Neural cell (in vitro differentiated cells): ENCODE measurements around the gene STAT4. TPM values are rescaled to one million over a fixed set of nuclear protein-coding genes. Genes with fewer than 3 reads are reported as not detected.

ENCODE experiments used
- H2AFZ ChIP-seq: fragments of 200-600, 300-800 bp; sonication (generic), shearing (Covaris generic); 2 replicates; pipeline ENCODE4 v1.6.0; 2014; ENCODE audit warnings: low read depth, mild to moderate bottlenecking, antibody characterized with exemption, low read length, moderate library complexity
- H3F3A ChIP-seq: fragments of 200-600 bp; shearing (Covaris generic); 2 replicates; pipeline ENCODE4 v1.6.1; 2016; ENCODE audit warnings: mild to moderate bottlenecking, moderate library complexity, mixed read lengths, antibody characterized with exemption, low read length; ENCODE audit not compliant: insufficient read depth, poor library complexity, severe bottlenecking
- H3K27ac ChIP-seq: fragments of 200-600, 300-800 bp; sonication (generic), shearing (Covaris generic); 2 replicates; pipeline ENCODE4 v1.5.1; 2014; ENCODE audit warnings: mild to moderate bottlenecking, low read length, moderate library complexity
- H3K27me3 ChIP-seq: fragments of 300-800, 200-600 bp; sonication (generic), shearing (Covaris generic); 2 replicates; pipeline ENCODE4 v1.6.0; 2014; ENCODE audit warnings: mild to moderate bottlenecking, low read depth, low read length, moderate library complexity; ENCODE audit not compliant: insufficient read depth
- H3K36me3 ChIP-seq: fragments of 300-800, 200-600 bp; sonication (generic), shearing (Covaris generic); 2 replicates; pipeline ENCODE4 v1.5.1; 2014; ENCODE audit warnings: mild to moderate bottlenecking, antibody characterized with exemption, low read length, moderate library complexity; ENCODE audit not compliant: insufficient read depth
- H3K4me2 ChIP-seq: fragments of 300-800, 200-600 bp; sonication (generic), shearing (Covaris generic); 2 replicates; pipeline ENCODE4 v1.6.0; 2014; ENCODE audit warnings: mild to moderate bottlenecking, low read length
- H3K4me3 ChIP-seq: fragments of 300-800, 200-600 bp; sonication (generic), shearing (Covaris generic); 2 replicates; pipeline ENCODE4 v1.5.1; 2014; ENCODE audit warnings: mild to moderate bottlenecking, low read length, moderate library complexity
- H3K79me2 ChIP-seq: fragments of 200-600 bp; shearing (Covaris generic); replicated peaks from 2 replicates; pipeline ENCODE4 v1.6.0; 2014; ENCODE audit warnings: mild to moderate bottlenecking, low read length, moderate library complexity; ENCODE audit not compliant: insufficient read depth
- H3K9ac ChIP-seq: fragments of 300-800, 200-600 bp; sonication (generic), shearing (Covaris generic); 2 replicates; pipeline ENCODE4 v1.6.1; 2016; ENCODE audit warnings: mild to moderate bottlenecking, low read length, mixed read lengths
- H3K9me2 ChIP-seq: fragments of 200-600 bp; shearing (Covaris generic); 2 replicates; pipeline ENCODE4 v1.6.1; 2016; ENCODE audit warnings: mild to moderate bottlenecking, low read length, mixed read lengths; ENCODE audit not compliant: insufficient read depth
- H3K9me3 ChIP-seq: fragments of 200-600, 300-800 bp; sonication (generic), shearing (Covaris generic); 2 replicates; pipeline ENCODE4 v1.6.1; 2016; ENCODE audit warnings: mild to moderate bottlenecking, mixed run types, low read length, moderate library complexity, mixed read lengths
- H4K20me1 ChIP-seq: fragments of 200-600 bp; shearing (Covaris generic); 2 replicates; pipeline ENCODE4 v1.6.1; 2016; ENCODE audit warnings: mild to moderate bottlenecking, mixed run types; ENCODE audit not compliant: insufficient read depth
- EP300 ChIP-seq: fragments of 450-650 bp; conservative IDR thresholded peaks from 2 replicates; pipeline ENCODE4 v1.6.1; 2014; ENCODE audit warnings: antibody characterized with exemption, mild to moderate bottlenecking, moderate library complexity; ENCODE audit not compliant: poor library complexity, severe bottlenecking
- EZH2 ChIP-seq: fragments of 200-600, 300-800 bp; shearing (Covaris generic), sonication (generic); IDR thresholded peaks from 2 replicates; pipeline ENCODE4 v1.6.1; 2014; ENCODE audit warnings: antibody characterized with exemption, low read length, borderline replicate concordance, mild to moderate bottlenecking; ENCODE audit not compliant: insufficient read depth, poor library complexity, severe bottlenecking
- POLR2AphosphoS5 ChIP-seq: IDR thresholded peaks from 2 replicates; pipeline ENCODE4 v1.6.1; 2012
- SMC3 ChIP-seq: fragments of 450-650 bp; conservative IDR thresholded peaks from 2 replicates; pipeline ENCODE4 v1.6.1; 2014; ENCODE audit warnings: antibody characterized with exemption, mild to moderate bottlenecking, moderate library complexity; ENCODE audit not compliant: poor library complexity
- TAF1 ChIP-seq: IDR thresholded peaks from 2 replicates; pipeline ENCODE4 v1.6.1; 2012; ENCODE audit warnings: low read depth
- polyA plus RNA-seq: library from polyadenylated mRNA; depleted of rRNA; stranded (reverse); fragments of >200 nt; gene quantifications from 2 replicates; pipeline ENCODE4 v1.2.3, GENCODE V29; 2014
- TF ChIP-seq, protein P1 (sequence below): IDR thresholded peaks from 2 replicates; pipeline ENCODE4 v1.6.1; 2012; ENCODE audit warnings: borderline replicate concordance
- TF ChIP-seq, protein P2 (sequence below): fragments of 450-650 bp; IDR thresholded peaks from 2 replicates; pipeline ENCODE4 v1.5.1; 2014; ENCODE audit warnings: antibody characterized with exemption, mild to moderate bottlenecking, moderate library complexity; ENCODE audit not compliant: poor library complexity, severe bottlenecking

Gene STAT4
- polyA plus RNA-seq, 1 donor from 2014 or later, result 3.7 TPM

DNA sequence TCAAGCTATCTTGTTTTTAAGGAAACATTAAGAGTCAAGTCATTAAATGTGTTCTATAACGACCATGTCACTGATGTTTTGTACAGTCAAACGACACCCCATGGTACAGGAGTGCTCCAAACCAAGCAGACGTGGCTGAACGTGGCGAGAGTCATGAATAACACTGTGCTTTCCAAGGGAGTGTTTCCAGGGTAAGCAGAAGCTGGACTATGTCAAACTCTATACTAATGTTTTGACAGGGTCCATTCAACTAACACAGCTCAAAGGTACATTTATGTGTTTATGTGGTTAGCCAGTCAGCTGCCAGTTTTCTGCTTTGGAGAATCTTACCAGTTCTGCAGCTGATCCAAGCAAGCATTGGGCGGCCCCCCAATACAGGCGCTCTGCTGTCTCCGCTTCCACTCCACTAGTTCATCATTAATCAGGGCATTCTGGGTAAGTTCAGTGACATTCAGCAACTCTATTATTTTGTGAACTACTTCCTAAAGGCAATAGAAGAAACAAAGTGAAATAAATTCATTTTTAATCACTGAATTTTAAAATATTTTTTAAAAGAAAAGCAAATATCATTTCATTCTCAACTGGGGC, 153.2 kb downstream of the STAT4 start:
- Histone ChIP-seq H3K9ac (no peak overlapping the region), H3K4me3 (no peak overlapping the region), H3K9me2 (no peaks in the 10 kb centered on the region), H3K36me3 (peaks cover 5% of the 10 kb centered on the region), H3F3A (no peaks in the 10 kb centered on the region), H3K79me2 (no peaks in the 10 kb centered on the region), H3K27ac (no peak overlapping the region), H3K27me3 (no peaks in the 10 kb centered on the region), H2AFZ (no peak overlapping the region), H3K4me2 (no peak overlapping the region), H4K20me1 (no peaks in the 10 kb centered on the region), H3K9me3 (no peaks in the 10 kb centered on the region)
- TF ChIP-seq SMC3 (no peak), EZH2 (no peak), TAF1 (no peak)
- TF ChIP-seq, protein P1, sequence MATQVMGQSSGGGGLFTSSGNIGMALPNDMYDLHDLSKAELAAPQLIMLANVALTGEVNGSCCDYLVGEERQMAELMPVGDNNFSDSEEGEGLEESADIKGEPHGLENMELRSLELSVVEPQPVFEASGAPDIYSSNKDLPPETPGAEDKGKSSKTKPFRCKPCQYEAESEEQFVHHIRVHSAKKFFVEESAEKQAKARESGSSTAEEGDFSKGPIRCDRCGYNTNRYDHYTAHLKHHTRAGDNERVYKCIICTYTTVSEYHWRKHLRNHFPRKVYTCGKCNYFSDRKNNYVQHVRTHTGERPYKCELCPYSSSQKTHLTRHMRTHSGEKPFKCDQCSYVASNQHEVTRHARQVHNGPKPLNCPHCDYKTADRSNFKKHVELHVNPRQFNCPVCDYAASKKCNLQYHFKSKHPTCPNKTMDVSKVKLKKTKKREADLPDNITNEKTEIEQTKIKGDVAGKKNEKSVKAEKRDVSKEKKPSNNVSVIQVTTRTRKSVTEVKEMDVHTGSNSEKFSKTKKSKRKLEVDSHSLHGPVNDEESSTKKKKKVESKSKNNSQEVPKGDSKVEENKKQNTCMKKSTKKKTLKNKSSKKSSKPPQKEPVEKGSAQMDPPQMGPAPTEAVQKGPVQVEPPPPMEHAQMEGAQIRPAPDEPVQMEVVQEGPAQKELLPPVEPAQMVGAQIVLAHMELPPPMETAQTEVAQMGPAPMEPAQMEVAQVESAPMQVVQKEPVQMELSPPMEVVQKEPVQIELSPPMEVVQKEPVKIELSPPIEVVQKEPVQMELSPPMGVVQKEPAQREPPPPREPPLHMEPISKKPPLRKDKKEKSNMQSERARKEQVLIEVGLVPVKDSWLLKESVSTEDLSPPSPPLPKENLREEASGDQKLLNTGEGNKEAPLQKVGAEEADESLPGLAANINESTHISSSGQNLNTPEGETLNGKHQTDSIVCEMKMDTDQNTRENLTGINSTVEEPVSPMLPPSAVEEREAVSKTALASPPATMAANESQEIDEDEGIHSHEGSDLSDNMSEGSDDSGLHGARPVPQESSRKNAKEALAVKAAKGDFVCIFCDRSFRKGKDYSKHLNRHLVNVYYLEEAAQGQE, result no peak
- TF ChIP-seq, protein P2, sequence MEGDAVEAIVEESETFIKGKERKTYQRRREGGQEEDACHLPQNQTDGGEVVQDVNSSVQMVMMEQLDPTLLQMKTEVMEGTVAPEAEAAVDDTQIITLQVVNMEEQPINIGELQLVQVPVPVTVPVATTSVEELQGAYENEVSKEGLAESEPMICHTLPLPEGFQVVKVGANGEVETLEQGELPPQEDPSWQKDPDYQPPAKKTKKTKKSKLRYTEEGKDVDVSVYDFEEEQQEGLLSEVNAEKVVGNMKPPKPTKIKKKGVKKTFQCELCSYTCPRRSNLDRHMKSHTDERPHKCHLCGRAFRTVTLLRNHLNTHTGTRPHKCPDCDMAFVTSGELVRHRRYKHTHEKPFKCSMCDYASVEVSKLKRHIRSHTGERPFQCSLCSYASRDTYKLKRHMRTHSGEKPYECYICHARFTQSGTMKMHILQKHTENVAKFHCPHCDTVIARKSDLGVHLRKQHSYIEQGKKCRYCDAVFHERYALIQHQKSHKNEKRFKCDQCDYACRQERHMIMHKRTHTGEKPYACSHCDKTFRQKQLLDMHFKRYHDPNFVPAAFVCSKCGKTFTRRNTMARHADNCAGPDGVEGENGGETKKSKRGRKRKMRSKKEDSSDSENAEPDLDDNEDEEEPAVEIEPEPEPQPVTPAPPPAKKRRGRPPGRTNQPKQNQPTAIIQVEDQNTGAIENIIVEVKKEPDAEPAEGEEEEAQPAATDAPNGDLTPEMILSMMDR, result no peak

DNA sequence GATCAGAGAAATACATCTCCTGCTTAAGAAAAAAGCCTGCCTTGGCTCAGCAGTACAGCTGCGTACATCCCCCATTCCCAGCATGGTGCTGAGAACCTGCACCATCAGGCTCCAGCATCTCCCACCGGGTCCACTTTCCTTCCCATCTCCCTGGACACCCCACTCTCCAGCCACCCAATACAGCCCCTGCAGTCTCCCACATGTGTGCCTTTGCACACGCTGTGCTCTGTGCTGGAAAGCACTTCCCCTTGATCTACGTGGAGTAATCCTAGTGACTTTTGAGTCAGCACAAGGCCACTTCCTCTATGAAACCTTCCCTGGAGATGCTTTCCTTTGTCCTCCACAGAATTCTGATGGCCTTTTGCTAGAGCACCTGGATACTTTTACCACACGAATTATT, 153.8 kb downstream of the STAT4 start:
- H4K20me1 ChIP-seq, result no peaks in the 10 kb centered on the region
- no peak overlapping the region for H3K9ac ChIP-seq
- no peak overlapping the region for H3K27ac ChIP-seq
- H3K36me3 ChIP-seq, result peaks cover 5% of the 10 kb centered on the region
- no peak overlapping the region for H2AFZ ChIP-seq
- no peak overlapping the region for H3K4me2 ChIP-seq
- TF ChIP-seq TAF1 (no peak), POLR2AphosphoS5 (no peak), EP300 (no peak), SMC3 (no peak)
- TF ChIP-seq, protein P1, result no peak
- TF ChIP-seq, protein P2, result no peak
- no peaks in the 10 kb centered on the region for H3K79me2 ChIP-seq
- H3F3A ChIP-seq, result no peaks in the 10 kb centered on the region
- H3K4me3 ChIP-seq, result no peak overlapping the region
- no peaks in the 10 kb centered on the region for H3K9me3 ChIP-seq
- H3K27me3 ChIP-seq, result no peaks in the 10 kb centered on the region
- no peaks in the 10 kb centered on the region for H3K9me2 ChIP-seq
